WTC11 (cell line): Measurements from ENCODE around the gene ITPR3.

Experiments used
- SP1 ChIP-seq: sonication (generic); formaldehyde crosslinking; conservative IDR thresholded peaks from 2 replicates; pipeline ENCODE4 v1.8.1; 2022; ENCODE audit warnings: missing genetic modification reagents
- TP53 ChIP-seq: sonication (generic); formaldehyde crosslinking; IDR thresholded peaks from 2 replicates; pipeline ENCODE4 v1.8.1; 2023; ENCODE audit warnings: mild to moderate bottlenecking, missing genetic modification reagents
- ZNF671 ChIP-seq: fragments of 250-450 bp; sonication (Bioruptor Pico); IDR thresholded peaks from 2 replicates; pipeline ENCODE4 v1.8.0; 2021; ENCODE audit warnings: mild to moderate bottlenecking
- TF ChIP-seq, protein P1 (sequence below): sonication (generic); formaldehyde crosslinking; IDR thresholded peaks from 2 replicates; pipeline ENCODE4 v1.8.1; 2023; ENCODE audit warnings: mild to moderate bottlenecking, moderate library complexity, missing genetic modification reagents
- TF ChIP-seq, protein P2 (sequence below): sonication (generic); formaldehyde crosslinking; IDR thresholded peaks from 2 replicates; pipeline ENCODE4 v1.8.0; 2022; ENCODE audit warnings: mild to moderate bottlenecking, missing genetic modification reagents

DNA sequence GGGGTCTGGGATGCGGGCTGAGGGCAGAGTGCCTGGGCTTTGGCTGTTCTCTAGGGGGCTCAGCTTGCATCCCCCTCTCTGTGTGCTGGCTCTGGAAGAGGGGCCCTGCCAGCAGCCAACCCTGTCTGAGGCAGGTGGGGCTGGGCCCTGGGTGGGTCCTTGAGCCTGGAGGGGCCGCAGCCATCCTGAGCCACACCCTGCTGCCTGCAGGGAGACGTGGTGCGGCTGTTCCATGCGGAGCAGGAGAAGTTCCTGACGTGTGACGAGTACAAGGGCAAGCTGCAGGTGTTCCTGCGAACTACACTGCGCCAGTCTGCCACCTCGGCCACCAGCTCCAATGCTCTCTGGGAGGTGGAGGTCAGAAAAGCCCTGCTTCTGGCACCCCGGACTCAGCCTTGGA is 41.2 kb downstream of the ITPR3 start:
- TF ChIP-seq, protein P1, sequence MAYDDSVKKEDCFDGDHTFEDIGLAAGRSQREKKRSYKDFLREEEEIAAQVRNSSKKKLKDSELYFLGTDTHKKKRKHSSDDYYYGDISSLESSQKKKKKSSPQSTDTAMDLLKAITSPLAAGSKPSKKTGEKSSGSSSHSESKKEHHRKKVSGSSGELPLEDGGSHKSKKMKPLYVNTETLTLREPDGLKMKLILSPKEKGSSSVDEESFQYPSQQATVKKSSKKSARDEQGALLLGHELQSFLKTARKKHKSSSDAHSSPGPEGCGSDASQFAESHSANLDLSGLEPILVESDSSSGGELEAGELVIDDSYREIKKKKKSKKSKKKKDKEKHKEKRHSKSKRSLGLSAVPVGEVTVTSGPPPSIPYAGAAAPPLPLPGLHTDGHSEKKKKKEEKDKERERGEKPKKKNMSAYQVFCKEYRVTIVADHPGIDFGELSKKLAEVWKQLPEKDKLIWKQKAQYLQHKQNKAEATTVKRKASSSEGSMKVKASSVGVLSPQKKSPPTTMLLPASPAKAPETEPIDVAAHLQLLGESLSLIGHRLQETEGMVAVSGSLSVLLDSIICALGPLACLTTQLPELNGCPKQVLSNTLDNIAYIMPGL (CRISPR knock-in tag), result no peak
- TF ChIP-seq, protein P2, sequence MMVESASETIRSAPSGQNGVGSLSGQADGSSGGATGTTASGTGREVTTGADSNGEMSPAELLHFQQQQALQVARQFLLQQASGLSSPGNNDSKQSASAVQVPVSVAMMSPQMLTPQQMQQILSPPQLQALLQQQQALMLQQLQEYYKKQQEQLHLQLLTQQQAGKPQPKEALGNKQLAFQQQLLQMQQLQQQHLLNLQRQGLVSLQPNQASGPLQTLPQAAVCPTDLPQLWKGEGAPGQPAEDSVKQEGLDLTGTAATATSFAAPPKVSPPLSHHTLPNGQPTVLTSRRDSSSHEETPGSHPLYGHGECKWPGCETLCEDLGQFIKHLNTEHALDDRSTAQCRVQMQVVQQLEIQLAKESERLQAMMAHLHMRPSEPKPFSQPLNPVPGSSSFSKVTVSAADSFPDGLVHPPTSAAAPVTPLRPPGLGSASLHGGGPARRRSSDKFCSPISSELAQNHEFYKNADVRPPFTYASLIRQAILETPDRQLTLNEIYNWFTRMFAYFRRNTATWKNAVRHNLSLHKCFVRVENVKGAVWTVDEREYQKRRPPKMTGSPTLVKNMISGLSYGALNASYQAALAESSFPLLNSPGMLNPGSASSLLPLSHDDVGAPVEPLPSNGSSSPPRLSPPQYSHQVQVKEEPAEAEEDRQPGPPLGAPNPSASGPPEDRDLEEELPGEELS, result no peak
- TF ChIP-seq SP1 (CRISPR knock-in tag) (no peak), ZNF671 (CRISPR knock-in tag) (no peak), TP53 (no peak)
